Stimulated activated CD4-positive, alpha-beta T cell treated with anti-CD3 and anti-CD28 coated beads, TNF-alpha, amount 100 ng/mL, for 24 hours (primary cell): ENCODE results near the gene TTC28.

Source experiments
- DNase-seq, 3 experiments: peaks; one replicate each; pipeline ENCODE4 v3.0.0-alpha.2; 2020; ENCODE audit warnings: low read depth in 3 of 3

Gene TTC28

DNA sequence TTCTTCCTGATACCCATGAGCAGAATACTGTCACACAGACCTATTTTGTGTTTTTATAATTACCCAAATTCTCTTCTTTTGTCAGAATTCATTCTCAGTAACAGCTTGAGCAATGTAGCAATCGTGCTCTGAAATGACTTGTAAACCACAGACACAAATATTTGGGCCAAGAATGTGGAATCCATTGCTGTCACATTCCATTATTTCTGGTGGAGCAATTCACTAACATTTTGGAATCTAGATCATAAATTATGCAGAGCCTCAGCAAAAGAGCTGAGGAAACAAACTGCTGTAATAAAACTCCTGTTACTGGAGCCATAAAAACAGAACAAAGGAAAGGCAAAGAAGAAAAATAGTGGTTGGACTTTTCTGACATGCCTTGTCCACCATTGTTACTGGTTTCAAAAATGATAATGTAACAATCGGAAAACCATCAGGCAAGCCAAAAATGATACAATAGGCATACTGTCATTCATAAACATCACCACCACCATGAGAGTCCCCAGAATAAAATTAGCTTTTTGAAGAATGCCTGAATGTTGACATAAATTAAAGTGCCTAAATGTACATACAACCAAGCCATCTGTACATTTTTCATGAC lies 537.2 kb downstream of the TTC28 start:
- DNase-seq = no peak

- DNase-seq = no peak
Measured at GRCh38 chr22:28141614-28142013, 538.0 kb downstream of the TTC28 start.

DNA sequence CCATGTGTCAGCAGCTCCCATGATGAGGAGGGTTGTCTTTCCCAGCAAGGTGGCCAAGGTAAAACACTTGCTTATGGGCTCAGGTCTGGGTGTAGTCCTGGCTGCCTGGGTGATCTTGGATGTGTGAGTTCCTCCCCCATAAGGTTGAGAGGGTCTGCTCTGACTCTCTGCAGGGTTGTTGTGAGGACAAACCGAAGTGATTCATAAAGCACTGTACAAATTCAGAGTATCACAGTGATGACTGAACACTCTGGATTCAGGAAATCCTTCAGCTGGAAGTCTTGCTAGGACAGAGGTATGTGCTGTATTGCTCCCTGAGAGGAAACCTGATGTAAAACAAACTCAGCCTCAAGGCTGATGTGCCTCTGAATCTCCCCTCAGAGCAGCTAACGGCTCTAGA lies 539.7 kb downstream of the TTC28 start:
- no peak for DNase-seq

DNA sequence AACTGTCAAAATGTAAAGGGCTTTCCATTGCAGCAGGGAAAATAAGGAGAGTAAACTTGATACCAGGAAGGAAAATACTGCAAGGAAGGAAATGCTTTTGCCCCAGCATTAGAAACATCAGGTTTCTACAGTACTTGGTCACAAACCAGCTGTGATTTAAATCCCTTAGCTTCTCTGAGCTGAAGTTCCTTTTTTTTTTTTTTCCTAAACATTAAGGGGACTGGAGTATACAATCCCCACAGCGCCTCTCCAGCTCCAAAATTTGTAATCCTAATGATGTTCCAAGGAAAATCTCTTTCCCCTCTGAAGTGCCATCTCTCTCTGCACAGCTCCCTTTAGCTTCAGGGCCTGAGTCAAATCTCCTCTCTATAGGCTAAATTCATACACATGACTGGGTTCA lies 540.1 kb downstream of the TTC28 start:
- DNase-seq = no peak

DNA sequence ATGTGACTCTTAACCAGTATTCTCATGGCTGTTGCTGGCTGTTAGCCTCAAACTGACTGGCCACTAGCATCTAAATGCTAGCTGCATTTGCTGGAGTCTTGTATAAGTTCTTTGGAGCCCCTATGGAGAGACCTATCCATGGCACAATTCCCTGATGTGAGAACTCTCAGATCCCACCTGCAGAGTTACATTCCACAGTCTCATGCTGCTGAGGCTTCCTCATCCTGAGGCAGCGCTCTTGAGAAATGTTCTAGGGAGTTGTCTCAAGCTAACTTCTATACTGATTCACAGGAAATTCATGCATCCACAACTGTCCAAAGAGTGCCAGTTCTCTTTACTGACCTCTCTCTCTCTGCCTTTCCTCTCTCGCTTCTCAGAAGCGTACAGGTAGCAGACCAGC lies 542.6 kb downstream of the TTC28 start:
- no peak for DNase-seq

DNA sequence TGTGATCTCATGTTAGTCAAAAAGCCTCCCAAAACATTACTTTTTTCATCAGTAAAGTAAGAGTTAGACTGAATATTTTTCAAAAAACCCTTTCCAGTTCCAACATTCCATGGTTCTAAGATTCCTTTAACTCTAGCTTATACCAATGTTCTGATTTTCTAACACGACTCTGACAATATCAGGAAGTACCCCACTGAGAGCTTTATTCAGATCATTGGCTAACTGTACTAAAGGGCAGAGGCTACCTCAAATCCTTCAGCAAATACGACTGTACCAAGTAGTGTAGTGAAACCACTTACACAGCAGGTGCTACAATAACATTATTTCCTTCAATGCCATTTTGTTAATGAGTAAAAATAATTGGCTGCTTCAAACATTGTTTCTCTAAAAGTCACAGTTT lies 547.2 kb downstream of the TTC28 start:
- DNase-seq = no peak

GRCh38 chr22:28129319-28129962 lies 550.2 kb downstream of the TTC28 start:
- no peak for DNase-seq

GRCh38 chr22:28128827-28129226 lies 550.8 kb downstream of the TTC28 start:
- no peak for DNase-seq

- DNase-seq = no peak
Measured at GRCh38 chr22:28125799-28126198, 553.8 kb downstream of the TTC28 start.

DNA sequence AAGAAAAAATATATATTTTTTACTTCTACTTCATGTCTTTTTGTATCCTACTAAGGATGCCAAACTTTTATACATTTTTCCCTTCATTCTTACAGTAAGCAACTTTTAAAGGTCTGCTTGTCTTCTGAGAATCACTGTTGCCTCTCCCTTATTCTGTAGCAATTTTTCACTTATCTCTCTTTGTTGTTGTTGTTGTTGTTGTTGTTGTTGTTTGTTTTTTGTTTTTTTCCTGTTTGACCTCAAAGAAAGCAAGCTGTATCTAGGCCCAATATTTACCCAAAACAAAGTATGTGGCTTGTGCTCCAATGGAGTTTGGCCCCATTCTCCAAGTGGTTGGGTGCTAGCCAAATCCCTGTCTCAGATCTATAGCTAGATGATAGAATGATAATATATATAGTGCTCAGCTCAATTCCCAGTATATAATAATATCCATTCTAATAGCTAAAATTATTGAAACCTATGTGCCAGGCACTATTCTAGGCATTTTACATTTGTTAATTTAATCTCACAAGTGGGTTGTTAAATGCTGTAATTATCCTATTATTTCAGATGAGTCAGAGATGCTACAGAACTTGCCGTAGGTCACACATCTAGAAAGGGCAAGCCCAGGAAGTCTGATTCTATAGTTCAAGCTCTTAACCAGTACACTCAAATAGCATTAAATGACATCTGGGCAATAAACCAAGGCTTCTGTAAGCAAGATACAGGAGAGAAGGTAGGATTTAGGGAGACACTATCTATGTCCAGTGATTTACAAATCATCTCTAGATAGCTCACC lies 555.5 kb downstream of the TTC28 start:
- DNase-seq = no peak

DNA sequence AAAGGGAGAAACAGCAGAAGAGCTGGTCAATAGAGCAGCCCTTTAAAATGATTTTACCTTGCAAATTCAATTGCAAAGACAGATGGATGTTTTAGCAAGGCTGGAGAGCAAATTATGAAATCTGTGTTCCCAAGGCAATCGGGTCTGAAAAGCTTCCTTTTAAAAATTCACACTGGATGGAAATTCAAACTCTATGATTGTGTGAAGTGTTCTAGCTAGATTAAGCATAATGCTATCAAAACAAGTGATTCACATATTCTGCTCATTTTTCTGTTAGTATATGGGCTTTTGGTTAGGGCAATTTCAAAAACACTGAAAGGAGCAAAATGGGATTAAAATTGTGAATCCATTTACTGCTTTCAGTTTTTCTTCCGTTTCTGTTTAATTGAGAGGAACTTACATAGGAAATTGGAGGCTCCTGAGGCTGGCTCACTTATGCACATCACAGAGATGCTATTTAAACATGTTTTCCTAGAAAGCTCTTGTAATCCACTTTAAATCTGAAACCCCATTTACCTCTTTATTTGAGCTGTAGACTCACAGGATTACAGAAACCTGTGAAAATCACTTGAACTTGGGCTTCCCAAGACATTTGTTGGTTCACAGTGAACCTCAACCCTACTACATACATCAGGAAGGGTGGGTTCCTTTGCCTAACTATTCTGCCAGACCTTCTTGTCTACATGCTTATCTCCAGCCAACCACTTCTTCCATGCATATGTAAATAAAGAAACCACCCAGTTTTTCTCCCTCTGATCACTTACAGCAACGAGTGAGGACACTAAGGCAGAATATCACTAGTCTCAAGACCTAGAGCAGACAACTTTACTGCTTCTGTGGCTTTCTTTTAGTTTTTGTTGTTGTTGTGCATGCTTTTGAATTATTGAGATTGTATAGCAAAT lies 558.7 kb downstream of the TTC28 start:
- no peak for DNase-seq

- DNase-seq = no peak
Measured at GRCh38 chr22:28118957-28119631, 560.5 kb downstream of the TTC28 start.

DNA sequence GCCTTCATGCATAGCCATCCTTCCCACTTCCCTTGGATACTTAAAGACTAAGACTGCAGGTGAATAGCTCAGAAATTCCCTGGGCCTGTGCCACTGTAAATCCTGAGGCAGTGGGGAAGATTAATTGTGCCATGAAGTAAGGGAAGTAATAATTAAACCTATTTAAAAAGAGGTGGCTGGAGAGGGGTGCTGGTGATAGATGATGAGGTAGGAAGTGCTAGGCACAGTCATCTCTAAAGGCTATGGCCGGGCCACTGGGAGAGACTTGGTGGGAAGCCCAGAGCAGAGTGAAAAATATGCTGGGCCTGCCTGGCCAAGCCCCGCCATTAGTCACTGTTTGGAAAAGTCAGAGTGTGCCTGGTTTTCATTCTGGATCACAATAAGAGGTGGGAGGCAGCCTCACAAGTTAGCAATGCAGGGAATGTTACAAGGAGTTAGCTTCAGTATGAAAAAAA lies 563.4 kb downstream of the TTC28 start:
- no peak for DNase-seq

- no peak for DNase-seq
Measured at GRCh38 chr22:28115426-28115825, 564.2 kb downstream of the TTC28 start.

DNA sequence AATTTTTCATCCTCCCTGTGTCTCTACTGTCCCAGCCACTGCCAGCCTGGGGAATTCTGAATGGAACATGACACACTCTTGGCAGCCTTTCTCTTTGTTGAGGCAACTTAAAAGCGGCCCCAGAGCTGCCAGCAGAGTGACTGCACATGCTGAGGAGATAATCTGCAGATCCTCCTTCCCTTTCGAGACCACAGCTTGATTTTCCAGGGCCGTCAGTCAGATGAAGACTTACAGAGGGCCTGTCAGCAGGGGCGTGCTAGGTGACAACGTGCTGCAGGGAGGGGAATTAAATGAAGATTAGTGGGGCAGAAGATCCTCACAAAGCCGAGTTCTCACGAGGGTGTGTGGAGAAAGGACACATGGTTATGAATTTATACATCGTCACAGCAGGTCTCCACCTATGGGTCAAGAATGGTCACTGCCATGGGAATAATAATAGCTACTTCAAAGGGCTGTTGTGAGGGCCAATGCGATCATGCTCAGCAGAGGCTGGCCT lies 567.0 kb downstream of the TTC28 start:
- no peak for DNase-seq

DNA sequence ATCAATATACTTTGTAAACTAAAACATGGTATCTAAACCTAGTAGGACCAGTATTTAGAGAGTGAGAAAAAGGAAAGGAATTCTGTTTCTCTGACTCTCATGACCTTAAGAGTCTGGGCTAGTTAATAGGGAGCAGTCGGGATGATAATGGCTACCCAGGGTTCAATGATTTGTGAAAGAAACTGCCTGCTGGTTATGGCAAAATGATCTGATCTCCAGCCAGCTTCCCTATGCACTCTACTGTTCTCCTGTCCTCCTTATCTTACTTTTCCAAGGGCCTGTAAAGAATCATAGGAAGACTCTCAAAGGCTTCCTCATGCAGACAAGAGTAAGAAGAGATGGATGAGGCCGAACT lies 567.5 kb downstream of the TTC28 start:
- DNase-seq = no peak

DNA sequence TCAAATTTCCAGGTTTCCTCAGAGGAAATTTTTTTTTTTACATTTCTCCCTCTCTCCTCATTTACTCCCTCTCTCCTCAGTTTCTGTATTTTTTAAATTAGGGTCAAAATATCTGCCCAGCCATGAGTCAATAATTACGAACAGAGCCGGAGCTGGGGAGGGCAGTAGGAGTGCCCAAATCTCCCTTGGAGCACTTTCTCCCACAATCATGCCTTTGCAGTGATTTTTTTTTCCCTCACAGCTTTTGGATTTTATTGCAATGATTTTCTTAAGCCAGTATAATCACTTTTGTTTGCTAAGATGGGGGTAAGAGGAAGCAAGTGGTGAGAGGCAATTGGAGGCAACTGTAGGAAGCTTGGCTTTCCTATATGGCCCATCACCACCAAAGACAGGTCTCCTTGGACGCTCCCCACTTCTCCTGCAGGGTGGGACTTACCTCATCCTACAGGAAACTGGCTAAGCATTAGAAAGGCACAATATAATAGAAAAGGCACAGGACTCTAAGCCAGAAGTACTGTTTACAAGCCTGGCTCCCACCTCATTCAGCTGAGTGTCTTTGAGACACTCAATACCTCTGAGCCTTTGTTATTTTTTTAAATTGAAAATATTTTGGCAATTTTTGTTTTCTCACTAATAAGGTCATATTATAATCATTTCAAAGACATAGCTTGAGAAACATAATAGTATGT lies 568.0 kb downstream of the TTC28 start:
- DNase-seq = no peak

- DNase-seq = no peak
Measured at GRCh38 chr22:28108851-28109250, 570.8 kb downstream of the TTC28 start.

DNA sequence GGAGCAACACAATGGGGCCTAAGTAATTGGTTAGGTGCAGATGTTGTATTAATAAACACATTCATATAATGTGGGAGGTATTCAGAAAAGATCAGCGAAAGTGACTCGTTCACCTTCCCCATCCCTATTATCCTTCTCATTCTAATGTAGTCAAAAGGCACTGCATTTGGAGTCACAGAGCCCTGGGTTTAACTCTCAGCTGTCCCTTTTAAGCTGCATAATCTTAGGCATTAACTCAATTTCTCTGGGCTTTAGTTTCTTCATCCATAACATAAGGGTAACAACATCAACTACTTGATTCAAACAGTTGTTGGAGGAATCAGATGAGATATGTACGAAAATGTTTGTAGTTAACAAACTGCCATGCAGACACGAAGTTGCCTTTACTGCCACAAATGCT lies 573.0 kb downstream of the TTC28 start:
- no peak for DNase-seq

DNA sequence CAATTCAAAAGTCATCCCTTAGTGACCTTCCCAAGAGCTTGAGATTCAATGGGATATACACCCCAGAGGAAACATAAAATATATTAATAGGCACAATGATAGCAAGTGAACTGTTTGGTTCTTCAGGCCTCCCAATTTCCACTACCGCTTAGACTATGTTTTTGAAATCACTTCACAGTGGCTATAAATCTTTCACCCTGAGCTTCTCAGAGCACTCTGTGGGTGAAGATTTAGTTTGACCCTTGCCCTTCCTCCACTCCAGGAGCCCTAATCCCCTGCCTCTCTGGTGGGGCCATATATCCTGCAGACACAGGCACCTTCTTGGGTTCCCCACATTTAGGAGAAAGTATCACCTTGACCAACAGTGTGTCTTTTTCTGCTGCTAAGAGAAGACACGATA lies 573.7 kb downstream of the TTC28 start:
- DNase-seq = no peak

DNA sequence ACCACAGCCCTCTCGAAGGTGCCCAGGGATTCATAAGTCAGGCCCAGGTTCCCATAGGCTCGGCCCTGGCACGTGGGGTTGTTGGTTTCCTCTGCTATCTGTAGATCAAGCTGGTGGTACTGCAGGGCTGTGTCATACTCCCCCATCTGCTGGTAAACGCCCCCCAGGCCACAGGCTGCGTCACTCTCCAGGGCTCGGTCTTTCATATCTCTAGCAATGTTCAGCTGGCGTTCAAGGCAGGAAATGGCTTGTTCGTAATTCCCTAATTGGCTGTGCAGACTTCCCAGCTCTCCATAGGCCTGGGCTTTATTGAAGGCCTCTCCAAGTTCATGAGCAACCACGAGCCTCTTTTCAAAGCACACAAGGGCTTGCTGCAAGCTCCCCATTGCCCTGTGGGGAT lies 574.2 kb downstream of the TTC28 start:
- no peak for DNase-seq
